WTC11 (cell line): Measurements from ENCODE around the gene NSF. TPM values are rescaled to one million over a fixed set of nuclear protein-coding genes. Genes with fewer than 3 reads are reported as not detected.
A peak's percentile ranks its signal among the peaks of the same experiment; 100 is the strongest.

Source experiments
- ATAC-seq: fragments of 200-7000 bp; cut with Tn5 transposase; 2 replicates; pipeline ENCODE4 v1.10.0; 2021; ENCODE audit warnings: mild to moderate bottlenecking, moderate library complexity
- CTCF ChIA-PET: fragments of 300-600 bp; sonication (Branson Sonifier 250); formaldehyde crosslinking; loops from one replicate; lab custom pipeline; 2021; ENCODE audit warnings: antibody characterized with exemption; lab: Charles Lee
- POLR2A ChIA-PET: fragments of 350-600 bp; sonication (Branson Sonifier 250); formaldehyde crosslinking; loops from one replicate; lab custom pipeline; 2021; ENCODE audit warnings: antibody characterized with exemption; lab: Charles Lee
- DNase-seq: peaks from one replicate; pipeline ENCODE4 v3.0.0; 2021; ENCODE audit warnings: low spot score
- H3K27ac Mint-ChIP-seq: 2 replicates; pipeline ENCODE4 v1.8.0; 2021; ENCODE audit warnings: mixed read lengths
- H3K27me3 Mint-ChIP-seq: 2 replicates; pipeline ENCODE4 v1.8.0; 2021; ENCODE audit warnings: low read depth, mild to moderate bottlenecking, moderate library complexity, mixed read lengths
- H3K36me3 Mint-ChIP-seq: 2 replicates; pipeline ENCODE4 v1.8.0; 2021; ENCODE audit warnings: mixed read lengths
- H3K4me1 Mint-ChIP-seq: 2 replicates; pipeline ENCODE4 v1.8.0; 2022; ENCODE audit warnings: mixed read lengths
- H3K4me3 Mint-ChIP-seq: 2 replicates; pipeline ENCODE4 v1.8.0; 2021; ENCODE audit warnings: mild to moderate bottlenecking, moderate library complexity, mixed read lengths
- H3K9me3 Mint-ChIP-seq: 2 replicates; pipeline ENCODE4 v1.8.0; 2021; ENCODE audit warnings: mixed read lengths
- ESRRA ChIP-seq: sonication (generic); formaldehyde crosslinking; IDR thresholded peaks from 2 replicates; pipeline ENCODE4 v1.8.1; 2022; ENCODE audit warnings: mild to moderate bottlenecking, missing genetic modification reagents, borderline replicate concordance
- ETV6 ChIP-seq: sonication (generic); formaldehyde crosslinking; IDR thresholded peaks from 2 replicates; pipeline ENCODE4 v1.8.1; 2022; ENCODE audit warnings: mild to moderate bottlenecking, missing genetic modification reagents
- FOXK1 ChIP-seq: sonication (generic); formaldehyde crosslinking; IDR thresholded peaks from 2 replicates; pipeline ENCODE4 v1.8.0; 2022; ENCODE audit warnings: mild to moderate bottlenecking, moderate library complexity, missing genetic modification reagents
- GABPB1 ChIP-seq: sonication (generic); formaldehyde crosslinking; IDR thresholded peaks from 2 replicates; pipeline ENCODE4 v1.8.1; 2023; ENCODE audit warnings: mild to moderate bottlenecking, missing genetic modification reagents
- GRHL2 ChIP-seq: fragments of 250-450 bp; sonication (Bioruptor Pico); IDR thresholded peaks from 2 replicates; pipeline ENCODE4 v1.8.0; 2022; ENCODE audit warnings: mild to moderate bottlenecking, moderate library complexity; ENCODE audit not compliant: insufficient replicate concordance, severe bottlenecking
- NFE2L1 ChIP-seq: sonication (generic); formaldehyde crosslinking; IDR thresholded peaks from 2 replicates; pipeline ENCODE4 v1.8.1; 2023; ENCODE audit warnings: missing genetic modification reagents
- NR1H2 ChIP-seq: sonication (generic); formaldehyde crosslinking; IDR thresholded peaks from 2 replicates; pipeline ENCODE4 v1.9.0; 2021; ENCODE audit warnings: mild to moderate bottlenecking, moderate library complexity, missing genetic modification reagents
- NR3C1 ChIP-seq: sonication (generic); formaldehyde crosslinking; conservative IDR thresholded peaks from 2 replicates; pipeline ENCODE4 v1.8.1; 2023; ENCODE audit warnings: low read depth, mild to moderate bottlenecking, missing genetic modification reagents
- SP1 ChIP-seq: sonication (generic); formaldehyde crosslinking; conservative IDR thresholded peaks from 2 replicates; pipeline ENCODE4 v1.8.1; 2022; ENCODE audit warnings: missing genetic modification reagents
- ZNF121 ChIP-seq: sonication (generic); formaldehyde crosslinking; IDR thresholded peaks from 2 replicates; pipeline ENCODE4 v1.8.0; 2023; ENCODE audit warnings: missing genetic modification reagents
- ZNF138 ChIP-seq: sonication (generic); formaldehyde crosslinking; conservative IDR thresholded peaks from 2 replicates; pipeline ENCODE4 v1.8.1; 2022; ENCODE audit warnings: mild to moderate bottlenecking, moderate library complexity, missing genetic modification reagents
- ZNF219 ChIP-seq: sonication (generic); formaldehyde crosslinking; IDR thresholded peaks from 2 replicates; pipeline ENCODE4 v1.8.0; 2023; ENCODE audit warnings: missing genetic modification reagents, mild to moderate bottlenecking, borderline replicate concordance
- ZNF317 ChIP-seq: sonication (generic); formaldehyde crosslinking; IDR thresholded peaks from 2 replicates; pipeline ENCODE4 v1.8.1; 2023; ENCODE audit warnings: low read depth, mild to moderate bottlenecking, moderate library complexity, missing genetic modification reagents, borderline replicate concordance
- total RNA-seq: library from RNA; stranded (reverse); gene quantifications from 3 replicates; pipeline ENCODE4 v1.2.3, GENCODE V29; 2021
- TF ChIP-seq, protein P1 (sequence below): fragments of 250-450 bp; sonication (Bioruptor Pico); IDR thresholded peaks from 2 replicates; pipeline ENCODE4 v1.9.0; 2021; ENCODE audit warnings: mild to moderate bottlenecking, borderline replicate concordance
- TF ChIP-seq, protein P2 (sequence below): fragments of 200-600 bp; IDR thresholded peaks from 2 replicates; pipeline ENCODE4 v1.8.0; 2022; ENCODE audit warnings: antibody characterized with exemption
- TF ChIP-seq, protein P3 (sequence below): sonication (generic); formaldehyde crosslinking; IDR thresholded peaks from 2 replicates; pipeline ENCODE4 v1.8.0; 2022; ENCODE audit warnings: mild to moderate bottlenecking, missing genetic modification reagents
- TF ChIP-seq, protein P4 (sequence below): sonication (generic); formaldehyde crosslinking; IDR thresholded peaks from 2 replicates; pipeline ENCODE4 v1.8.1; 2022; ENCODE audit warnings: missing genetic modification reagents, borderline replicate concordance
- TF ChIP-seq, protein P5 (sequence below): sonication (generic); formaldehyde crosslinking; IDR thresholded peaks from 2 replicates; pipeline ENCODE4 v1.8.0; 2022; ENCODE audit warnings: mild to moderate bottlenecking, missing genetic modification reagents

The NSF gene
- total RNA-seq, 1 experiment from 2014 or later: 23.0 TPM

DNA sequence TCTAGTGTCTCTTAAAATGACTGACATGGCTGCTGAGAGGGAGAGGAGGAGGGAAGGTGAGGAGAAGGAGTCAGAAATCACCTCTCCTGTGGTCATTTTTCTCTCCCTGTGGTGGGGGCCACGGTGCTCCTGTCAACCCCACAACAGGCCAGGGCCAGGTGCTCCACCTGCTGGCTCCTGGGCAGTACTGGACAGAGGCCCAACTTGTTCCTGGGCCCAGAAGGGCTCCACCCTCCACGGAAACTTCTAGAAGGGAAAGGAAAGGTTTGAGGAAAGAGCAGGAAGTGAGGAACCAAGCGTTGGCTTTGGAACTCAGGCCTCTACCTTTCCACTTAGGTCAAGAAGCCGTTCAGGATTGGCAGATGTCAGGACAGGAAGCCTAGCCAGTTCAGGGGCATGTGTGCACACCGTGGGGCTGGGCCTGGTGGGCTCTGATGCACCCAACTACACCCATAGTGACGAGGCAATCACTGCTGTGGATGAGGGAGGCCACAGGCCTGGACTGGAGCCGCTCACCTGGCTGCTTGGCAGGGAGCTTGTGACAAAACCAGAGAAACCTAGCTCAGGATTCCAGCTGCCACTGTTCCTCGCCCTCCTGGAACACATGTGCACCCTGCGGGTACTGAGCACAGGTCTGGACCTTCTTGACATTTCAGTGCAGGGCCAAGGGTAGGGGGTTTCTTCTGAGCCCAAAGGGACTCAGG lies 191.9 kb downstream of the NSF start:
- Mint-ChIP-seq H3K9me3 (no peaks in the 10 kb centered on the region), H3K4me1 (peaks cover 25% of the 10 kb centered on the region), H3K36me3 (no peaks in the 10 kb centered on the region), H3K27me3 (peaks cover 42% of the 10 kb centered on the region), H3K4me3 (no peak overlapping the region), H3K27ac (no peak overlapping the region)
- ATAC-seq: peak; percentile 82
- ChIA-PET CTCF (interaction anchor here (1.0 to 1.8 kb wide), 4 partner anchors 10 to 160 kb away, joined by 3 to 7 read pairs (median 4); no protein-coding TSS in a partner anchor), POLR2A (no interaction called here)
- DNase-seq: peak; percentile 75
- TF ChIP-seq FOXK1 (CRISPR knock-in tag) (no peak), ETV6 (CRISPR knock-in tag) (0 out of 2 replicates have a peak, but pooled peaks have one; percentile 47), ZNF121 (no peak), GRHL2 (CRISPR knock-in tag) (no peak)
- TF ChIP-seq, protein P1, sequence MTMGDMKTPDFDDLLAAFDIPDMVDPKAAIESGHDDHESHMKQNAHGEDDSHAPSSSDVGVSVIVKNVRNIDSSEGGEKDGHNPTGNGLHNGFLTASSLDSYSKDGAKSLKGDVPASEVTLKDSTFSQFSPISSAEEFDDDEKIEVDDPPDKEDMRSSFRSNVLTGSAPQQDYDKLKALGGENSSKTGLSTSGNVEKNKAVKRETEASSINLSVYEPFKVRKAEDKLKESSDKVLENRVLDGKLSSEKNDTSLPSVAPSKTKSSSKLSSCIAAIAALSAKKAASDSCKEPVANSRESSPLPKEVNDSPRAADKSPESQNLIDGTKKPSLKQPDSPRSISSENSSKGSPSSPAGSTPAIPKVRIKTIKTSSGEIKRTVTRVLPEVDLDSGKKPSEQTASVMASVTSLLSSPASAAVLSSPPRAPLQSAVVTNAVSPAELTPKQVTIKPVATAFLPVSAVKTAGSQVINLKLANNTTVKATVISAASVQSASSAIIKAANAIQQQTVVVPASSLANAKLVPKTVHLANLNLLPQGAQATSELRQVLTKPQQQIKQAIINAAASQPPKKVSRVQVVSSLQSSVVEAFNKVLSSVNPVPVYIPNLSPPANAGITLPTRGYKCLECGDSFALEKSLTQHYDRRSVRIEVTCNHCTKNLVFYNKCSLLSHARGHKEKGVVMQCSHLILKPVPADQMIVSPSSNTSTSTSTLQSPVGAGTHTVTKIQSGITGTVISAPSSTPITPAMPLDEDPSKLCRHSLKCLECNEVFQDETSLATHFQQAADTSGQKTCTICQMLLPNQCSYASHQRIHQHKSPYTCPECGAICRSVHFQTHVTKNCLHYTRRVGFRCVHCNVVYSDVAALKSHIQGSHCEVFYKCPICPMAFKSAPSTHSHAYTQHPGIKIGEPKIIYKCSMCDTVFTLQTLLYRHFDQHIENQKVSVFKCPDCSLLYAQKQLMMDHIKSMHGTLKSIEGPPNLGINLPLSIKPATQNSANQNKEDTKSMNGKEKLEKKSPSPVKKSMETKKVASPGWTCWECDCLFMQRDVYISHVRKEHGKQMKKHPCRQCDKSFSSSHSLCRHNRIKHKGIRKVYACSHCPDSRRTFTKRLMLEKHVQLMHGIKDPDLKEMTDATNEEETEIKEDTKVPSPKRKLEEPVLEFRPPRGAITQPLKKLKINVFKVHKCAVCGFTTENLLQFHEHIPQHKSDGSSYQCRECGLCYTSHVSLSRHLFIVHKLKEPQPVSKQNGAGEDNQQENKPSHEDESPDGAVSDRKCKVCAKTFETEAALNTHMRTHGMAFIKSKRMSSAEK (CRISPR knock-in tag): no peak
- TF ChIP-seq, protein P2, sequence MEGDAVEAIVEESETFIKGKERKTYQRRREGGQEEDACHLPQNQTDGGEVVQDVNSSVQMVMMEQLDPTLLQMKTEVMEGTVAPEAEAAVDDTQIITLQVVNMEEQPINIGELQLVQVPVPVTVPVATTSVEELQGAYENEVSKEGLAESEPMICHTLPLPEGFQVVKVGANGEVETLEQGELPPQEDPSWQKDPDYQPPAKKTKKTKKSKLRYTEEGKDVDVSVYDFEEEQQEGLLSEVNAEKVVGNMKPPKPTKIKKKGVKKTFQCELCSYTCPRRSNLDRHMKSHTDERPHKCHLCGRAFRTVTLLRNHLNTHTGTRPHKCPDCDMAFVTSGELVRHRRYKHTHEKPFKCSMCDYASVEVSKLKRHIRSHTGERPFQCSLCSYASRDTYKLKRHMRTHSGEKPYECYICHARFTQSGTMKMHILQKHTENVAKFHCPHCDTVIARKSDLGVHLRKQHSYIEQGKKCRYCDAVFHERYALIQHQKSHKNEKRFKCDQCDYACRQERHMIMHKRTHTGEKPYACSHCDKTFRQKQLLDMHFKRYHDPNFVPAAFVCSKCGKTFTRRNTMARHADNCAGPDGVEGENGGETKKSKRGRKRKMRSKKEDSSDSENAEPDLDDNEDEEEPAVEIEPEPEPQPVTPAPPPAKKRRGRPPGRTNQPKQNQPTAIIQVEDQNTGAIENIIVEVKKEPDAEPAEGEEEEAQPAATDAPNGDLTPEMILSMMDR: peak; percentile 63

DNA sequence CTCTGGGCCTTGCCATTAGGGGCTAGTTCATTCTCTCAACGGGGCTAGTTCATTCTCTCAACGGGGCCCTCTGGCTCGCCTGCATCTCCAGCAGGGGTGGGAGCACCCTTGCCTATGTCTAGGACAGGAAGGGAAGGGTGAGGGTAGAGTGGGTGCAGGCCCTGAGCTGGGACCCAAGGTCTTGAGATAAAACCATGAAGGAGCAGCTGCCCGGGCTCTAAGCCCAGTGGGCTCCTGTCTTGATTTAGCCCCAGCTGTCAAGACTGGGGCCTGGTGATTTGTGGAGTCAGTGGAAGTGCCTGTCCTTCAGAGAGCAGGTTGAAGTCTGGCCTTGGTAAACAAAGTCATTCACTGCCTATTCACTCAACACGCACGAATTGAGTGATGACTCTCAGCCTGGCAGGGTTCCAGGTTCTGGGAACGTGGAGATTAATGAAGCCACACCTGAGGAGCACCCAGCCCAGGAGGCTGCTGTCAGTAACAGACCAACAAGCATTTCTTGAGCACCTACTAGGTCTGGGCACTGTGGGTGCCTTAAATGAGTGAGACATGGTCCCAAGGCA lies 192.6 kb downstream of the NSF start:
- no peak overlapping the region for H3K27ac Mint-ChIP-seq
- TF ChIP-seq ZNF317 (CRISPR knock-in tag) (no peak), GABPB1 (CRISPR knock-in tag) (peak; percentile 12; the same call in 1 of the 2 replicates)
- peaks cover 21% of the 10 kb centered on the region for H3K4me1 Mint-ChIP-seq
- H3K4me3 Mint-ChIP-seq: no peak overlapping the region
- H3K27me3 Mint-ChIP-seq: peaks cover 35% of the 10 kb centered on the region
- ATAC-seq (no peak), DNase-seq (no peak)
- no peaks in the 10 kb centered on the region for H3K9me3 Mint-ChIP-seq
- ChIA-PET CTCF (interaction anchor here (1.0 to 3.6 kb wide), 3 partner anchors 39 to 160 kb away, joined by 3 to 16 read pairs (median 3); no protein-coding TSS in a partner anchor), POLR2A (no interaction called here)
- no peaks in the 10 kb centered on the region for H3K36me3 Mint-ChIP-seq

DNA sequence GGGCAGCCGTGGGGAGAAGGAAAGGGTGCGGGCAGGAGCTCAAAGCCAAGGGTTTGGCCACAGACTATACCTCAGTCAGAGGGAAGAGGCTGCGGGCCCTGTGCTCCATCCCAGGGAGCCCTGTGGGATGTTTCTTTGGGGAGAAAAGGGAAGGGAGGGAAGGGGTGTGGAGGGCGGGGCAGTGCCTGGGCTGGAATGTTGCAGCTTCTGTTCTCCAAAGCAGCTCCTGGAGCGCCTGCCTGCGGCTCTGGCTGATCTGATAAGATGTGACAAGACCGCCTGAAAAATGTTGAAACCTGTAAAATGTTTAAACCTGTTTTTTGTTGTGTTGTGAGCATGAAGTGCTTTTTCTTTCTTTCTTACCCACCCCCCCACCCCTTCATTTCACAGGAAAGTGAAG lies 195.2 kb downstream of the NSF start:
- Mint-ChIP-seq H3K4me3 (no peak overlapping the region), H3K4me1 (peaks cover 26% of the 10 kb centered on the region), H3K36me3 (peaks cover 13% of the 10 kb centered on the region), H3K27ac (no peak overlapping the region), H3K27me3 (peaks cover 40% of the 10 kb centered on the region), H3K9me3 (peaks cover 11% of the 10 kb centered on the region)
- TF ChIP-seq, protein P3, sequence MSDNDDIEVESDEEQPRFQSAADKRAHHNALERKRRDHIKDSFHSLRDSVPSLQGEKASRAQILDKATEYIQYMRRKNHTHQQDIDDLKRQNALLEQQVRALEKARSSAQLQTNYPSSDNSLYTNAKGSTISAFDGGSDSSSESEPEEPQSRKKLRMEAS (CRISPR knock-in tag): no peak
- ATAC-seq: peak; percentile 38
- DNase-seq: no peak
- CTCF ChIA-PET: interaction anchor here (0.8 to 3.6 kb wide), 6 partner anchors 35 to 157 kb away, joined by 3 to 16 read pairs (median 4); no protein-coding TSS in a partner anchor
- POLR2A ChIA-PET: no interaction called here

DNA sequence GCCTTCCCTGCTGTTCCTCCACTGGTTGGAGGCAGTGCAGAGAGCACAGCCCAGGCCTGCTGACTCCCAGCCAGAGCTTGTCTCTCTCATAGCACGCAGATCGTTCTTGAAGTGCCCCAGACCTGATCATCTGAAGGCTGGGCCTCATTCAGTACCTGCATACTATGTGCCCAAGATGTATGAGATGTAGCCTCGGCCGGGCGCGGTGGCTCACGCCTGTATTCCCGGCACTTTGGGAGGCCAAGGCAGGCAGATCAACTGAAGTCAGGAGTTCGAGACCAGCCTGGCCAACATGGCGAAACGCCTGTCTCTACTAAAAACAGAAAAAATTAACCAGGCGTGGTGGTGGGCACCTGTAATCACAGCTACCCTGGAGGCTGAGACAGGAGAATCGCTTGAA lies 197.0 kb downstream of the NSF start:
- no peak for DNase-seq
- Mint-ChIP-seq H3K36me3 (peaks cover 13% of the 10 kb centered on the region), H3K27ac (no peak overlapping the region), H3K27me3 (peaks cover 50% of the 10 kb centered on the region), H3K9me3 (peaks cover 11% of the 10 kb centered on the region), H3K4me3 (no peak overlapping the region), H3K4me1 (peaks cover 26% of the 10 kb centered on the region)
- ATAC-seq: no peak
- ChIA-PET CTCF (no interaction called here), POLR2A (no interaction called here)
- TF ChIP-seq ZNF138 (CRISPR knock-in tag) (no peak), NFE2L1 (CRISPR knock-in tag) (no peak), ESRRA (CRISPR knock-in tag) (no peak), ZNF219 (no peak), SP1 (CRISPR knock-in tag) (no peak), NR1H2 (CRISPR knock-in tag) (no peak), NR3C1 (no peak)
- TF ChIP-seq, protein P4, sequence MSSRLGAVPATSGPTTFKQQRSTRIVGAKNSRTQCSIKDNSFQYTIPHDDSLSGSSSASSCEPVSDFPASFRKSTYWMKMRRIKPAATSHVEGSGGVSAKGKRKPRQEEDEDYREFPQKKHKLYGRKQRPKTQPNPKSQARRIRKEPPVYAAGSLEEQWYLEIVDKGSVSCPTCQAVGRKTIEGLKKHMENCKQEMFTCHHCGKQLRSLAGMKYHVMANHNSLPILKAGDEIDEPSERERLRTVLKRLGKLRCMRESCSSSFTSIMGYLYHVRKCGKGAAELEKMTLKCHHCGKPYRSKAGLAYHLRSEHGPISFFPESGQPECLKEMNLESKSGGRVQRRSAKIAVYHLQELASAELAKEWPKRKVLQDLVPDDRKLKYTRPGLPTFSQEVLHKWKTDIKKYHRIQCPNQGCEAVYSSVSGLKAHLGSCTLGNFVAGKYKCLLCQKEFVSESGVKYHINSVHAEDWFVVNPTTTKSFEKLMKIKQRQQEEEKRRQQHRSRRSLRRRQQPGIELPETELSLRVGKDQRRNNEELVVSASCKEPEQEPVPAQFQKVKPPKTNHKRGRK (CRISPR knock-in tag): no peak
- TF ChIP-seq, protein P5, sequence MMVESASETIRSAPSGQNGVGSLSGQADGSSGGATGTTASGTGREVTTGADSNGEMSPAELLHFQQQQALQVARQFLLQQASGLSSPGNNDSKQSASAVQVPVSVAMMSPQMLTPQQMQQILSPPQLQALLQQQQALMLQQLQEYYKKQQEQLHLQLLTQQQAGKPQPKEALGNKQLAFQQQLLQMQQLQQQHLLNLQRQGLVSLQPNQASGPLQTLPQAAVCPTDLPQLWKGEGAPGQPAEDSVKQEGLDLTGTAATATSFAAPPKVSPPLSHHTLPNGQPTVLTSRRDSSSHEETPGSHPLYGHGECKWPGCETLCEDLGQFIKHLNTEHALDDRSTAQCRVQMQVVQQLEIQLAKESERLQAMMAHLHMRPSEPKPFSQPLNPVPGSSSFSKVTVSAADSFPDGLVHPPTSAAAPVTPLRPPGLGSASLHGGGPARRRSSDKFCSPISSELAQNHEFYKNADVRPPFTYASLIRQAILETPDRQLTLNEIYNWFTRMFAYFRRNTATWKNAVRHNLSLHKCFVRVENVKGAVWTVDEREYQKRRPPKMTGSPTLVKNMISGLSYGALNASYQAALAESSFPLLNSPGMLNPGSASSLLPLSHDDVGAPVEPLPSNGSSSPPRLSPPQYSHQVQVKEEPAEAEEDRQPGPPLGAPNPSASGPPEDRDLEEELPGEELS (CRISPR knock-in tag): no peak
